ENCODE data around the gene DET1.
"Not testable (repeated sequence)": the region's sequence is repeated elsewhere in the genome, so short reads cannot be mapped to it uniquely, and the experiment has no call there.

The DET1 gene

DNA sequence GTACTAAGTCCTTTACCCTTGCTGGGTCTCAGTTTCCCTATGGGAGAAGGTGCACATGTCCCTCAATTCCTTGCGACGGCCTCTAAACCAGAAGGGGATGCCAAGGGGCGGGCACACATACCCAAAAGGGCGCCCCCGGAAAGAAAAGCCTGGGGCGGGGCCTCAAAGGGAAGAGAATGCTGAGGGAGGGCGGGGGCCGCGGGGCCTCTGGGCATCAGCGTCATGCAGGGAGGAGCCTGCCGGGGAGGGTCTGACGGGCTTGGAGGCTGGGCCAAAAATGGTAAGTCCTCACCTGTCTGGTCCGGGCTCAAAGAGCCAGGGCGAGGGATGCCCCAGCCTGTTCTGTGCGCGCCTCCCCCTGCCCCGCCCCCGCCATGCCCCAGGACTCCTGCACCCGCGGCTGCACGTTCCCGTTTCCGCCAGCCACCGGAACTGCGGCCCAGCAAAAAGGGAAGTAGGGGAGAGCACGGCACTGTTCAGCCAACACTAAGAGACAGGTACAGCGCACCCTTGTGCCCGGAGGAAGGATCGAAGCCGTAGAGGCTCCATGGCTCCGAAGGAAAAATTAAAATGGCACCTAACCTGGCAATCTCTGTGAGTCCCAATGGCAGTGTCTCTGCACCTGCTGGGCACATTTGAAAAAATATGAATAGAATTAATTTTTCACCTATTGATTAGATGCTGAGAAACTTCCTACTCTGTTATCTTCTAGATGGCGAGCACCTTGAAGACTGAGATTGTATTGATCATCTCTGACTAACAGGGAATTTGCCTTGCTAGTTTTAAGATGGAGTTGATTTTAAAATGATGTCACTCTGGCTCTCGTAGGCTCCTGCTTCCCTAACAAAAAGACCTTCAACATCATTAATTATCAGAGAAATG, at the start of gene DET1:
Gene DET1, minus strand, starts transcription at position 434 of the 882 bp plus-strand sequence. CDS start 14,976 bp downstream, outside the sequence.
- no peak for DNase-seq

DNA sequence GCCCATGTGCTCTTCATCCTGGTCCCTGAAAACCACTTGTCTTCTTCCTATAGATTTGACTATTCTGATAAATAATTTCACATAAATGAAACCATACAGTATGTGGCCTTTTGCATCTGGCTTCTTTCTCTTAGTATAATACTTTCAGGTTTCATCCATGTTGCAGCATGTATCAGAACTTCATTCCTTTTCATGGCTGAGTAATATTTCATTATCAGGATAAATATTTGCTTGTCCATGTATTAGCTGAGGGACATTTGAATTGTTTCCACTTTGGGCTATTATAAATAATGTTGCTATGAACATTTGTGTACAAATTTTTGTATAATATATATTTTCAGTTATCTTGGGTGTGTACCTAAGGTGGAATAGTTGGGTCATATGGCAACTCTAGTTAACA, 44.9 kb upstream of the DET1 start:
- DNase-seq = no peak

DNA sequence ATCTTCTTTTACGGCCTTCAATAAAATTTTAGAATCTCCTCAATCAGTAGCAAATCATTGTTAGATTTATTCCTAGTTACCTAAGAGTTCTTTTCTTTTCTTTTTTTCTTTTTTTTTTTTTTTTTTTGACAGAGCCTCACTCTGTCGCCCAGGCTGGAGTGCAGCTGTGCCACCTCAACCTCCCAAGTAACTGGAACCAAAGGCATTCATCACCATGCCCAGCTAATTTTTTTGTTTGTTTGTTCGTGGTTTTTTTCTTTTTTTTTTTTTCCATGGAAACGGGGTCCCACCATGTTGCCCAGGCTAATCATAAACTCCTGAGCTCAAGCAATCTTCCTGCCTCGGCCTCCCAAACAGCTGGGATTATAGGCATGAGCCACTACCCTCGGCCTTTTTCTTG, 44.3 kb upstream of the DET1 start:
- no peak for DNase-seq

DNA sequence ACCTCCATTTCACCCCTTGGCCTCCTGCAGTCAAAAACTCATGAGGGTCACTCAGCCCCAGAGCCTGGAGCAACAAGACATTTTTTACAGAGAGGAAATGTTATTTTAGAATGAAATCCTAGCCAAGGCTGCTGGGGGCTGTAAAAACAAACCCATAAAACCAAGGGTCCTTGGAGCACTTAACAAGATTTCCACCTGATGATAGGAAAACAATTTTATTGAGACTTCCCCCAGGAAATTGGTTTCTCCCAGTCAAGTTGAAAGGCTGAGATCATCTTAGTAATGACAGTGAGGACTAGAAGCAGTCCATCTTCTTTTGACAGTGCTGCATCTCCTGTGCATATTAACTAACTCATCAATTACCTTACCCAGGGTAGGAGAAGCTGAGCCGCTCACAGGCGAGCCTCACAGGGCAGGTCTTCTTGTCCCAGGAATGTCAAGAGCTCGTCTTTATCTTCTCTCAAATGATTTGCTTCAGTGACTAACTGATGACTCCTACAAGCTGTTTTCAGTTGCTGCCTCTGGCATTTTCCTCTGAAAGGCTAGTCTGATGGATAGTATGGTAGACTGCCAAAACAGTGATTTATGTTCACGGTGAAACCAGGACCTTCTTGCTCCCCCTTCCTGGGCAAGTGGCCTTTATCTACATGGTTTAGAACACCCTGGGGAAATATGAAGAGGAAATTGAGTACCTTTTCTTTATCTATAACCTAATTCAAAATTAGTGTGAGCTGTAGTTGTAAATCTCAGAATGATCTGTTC, 40.1 kb upstream of the DET1 start:
- DNase-seq = no peak

DNA sequence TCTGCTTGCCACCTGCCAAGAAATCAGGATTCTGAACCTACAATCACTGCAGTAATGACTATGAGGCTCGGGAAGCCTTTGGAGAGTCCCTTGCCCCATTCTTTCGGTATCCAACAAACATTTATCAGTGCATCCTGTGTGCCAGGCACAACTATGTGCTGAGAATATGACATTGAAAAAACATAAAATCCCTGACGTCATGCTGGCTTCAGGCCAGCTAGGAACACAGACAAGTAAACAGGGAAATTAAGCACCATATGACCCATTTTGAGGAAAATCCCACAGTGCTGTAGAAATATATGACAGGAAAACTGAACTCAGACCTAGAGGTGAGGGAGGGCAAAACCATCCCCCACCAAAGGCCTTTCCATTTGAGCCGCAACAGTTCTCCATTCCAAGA, 34.1 kb upstream of the DET1 start:
- no peak for DNase-seq

DNA sequence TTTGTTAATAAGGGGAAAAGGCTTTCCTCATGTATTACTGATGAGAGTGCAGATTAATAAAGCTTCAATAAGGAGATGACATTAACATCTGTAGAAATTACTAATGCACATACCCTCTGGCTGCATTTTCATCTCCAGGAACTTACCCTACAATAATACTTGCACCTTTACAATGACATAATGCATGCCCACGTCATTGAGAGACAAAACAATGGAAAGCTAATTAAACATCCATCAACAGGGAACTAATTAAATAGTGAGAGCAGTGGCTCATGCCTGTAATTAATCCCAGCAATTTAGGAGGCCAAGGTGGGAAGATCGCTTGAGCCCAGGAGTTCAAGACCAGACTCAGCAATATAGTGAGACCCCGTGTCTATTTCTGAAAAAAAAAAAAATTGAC, 32.8 kb upstream of the DET1 start:
- no peak for DNase-seq

DNA sequence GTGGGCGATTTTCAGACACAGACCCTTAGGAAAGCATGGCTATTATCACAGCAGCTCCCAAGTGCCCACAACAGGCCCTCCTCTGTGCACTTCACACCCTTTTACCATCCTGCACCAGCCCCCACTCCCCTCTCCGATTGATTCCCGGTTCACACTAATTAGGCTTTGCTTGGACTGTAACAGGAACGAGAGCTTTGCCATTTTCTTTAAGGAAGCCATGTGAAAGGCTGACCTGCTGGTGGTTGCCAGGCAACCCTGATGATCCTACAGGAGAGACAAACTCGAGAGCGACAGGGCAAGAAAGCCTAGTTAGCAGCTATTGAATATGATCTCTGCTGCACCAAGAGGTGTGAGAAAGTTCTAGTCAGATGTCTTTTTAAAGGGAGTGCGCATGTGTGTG, 28.2 kb upstream of the DET1 start:
- DNase-seq = no peak

DNA sequence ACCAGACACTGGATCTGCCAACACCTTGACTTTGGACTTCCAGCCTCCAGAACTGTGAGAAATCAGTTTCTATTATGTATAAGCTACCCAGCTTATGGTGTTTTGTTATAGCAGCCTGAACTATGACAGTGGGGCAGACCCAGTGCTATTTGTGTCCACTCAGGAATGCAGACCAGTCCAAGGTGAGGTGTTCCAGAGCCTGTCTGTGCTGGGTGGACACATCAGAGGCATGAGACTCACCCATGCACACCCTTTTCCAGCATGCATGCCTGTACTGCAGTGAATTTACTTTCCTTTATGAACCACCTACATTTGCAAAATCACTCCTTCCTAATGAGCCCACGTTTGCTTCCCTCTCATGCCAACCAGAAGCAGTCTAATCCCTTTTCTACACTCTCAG, 27.6 kb upstream of the DET1 start:
- DNase-seq = no peak

DNA sequence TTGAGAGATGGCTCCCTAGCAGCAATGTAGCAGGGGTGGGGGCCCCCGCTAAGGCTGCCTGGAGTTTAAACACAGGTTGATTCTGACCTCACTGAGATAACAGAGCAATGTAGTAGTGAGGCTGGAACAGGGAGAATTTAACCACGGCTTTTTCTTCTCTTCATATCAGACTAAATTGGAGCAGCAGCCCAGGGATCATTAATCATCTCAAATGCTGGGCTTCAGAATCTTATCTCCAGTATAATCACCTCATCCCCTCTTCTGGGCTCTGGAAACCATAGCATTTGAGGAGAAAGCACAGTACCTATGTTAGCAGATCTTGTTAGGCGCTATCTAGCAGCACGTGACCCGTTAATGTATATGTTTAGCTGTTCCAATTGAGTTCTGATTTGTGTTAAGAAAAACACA, 25.4 kb upstream of the DET1 start:
- no peak for DNase-seq

DNA sequence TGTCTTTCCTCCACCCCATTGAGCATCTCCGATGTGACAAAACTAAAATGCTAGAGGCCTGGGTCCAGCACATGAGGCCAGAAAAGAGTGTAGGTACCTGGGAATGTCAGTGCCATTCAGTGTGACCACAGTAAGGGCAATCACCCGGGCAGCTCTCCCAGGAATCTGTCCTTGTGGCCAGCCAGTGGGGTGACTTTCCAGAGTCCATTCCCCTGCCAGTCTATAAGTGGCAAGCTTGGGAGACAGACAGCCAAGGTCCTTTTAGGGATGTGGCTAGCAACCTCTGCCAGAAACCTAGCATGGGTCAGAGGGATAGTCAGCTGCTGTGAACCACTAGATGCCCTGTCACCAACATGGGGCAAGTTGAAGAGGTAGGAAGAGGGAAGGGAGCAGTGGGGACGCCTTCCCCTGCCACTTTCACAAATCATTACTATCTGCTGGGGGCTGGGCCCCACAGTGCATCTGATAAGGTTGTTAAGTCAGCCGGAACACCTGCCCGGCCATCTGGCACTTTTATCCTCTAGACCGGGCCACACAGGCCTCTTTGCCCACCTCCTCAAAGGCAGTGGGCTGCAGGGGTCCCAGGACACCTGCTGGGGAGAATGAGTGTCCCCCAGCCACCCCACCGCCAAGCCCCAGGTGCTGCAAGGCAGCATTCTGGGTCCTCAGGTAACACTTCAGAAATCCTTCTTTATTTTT, 24.8 kb upstream of the DET1 start:
- DNase-seq = no peak

DNA sequence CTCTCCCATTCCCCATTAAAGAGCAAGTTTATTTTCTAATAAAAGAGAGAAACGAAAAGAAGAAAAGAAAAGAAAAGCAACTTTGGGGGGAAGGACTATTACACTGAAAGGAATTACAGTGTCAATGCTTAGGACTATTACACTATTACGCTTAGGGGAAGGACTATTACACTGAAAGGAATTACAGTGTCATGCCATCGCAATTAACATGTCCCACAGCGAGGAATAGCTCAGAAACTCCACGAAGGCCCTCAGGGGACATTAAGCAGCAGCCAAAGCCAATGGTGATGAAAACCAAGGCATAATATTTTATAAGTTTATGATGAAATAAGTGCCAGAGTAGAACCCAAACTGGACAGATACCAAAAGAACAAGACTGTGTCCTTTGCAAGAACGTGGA, 22.1 kb upstream of the DET1 start:
- no peak for DNase-seq

DNA sequence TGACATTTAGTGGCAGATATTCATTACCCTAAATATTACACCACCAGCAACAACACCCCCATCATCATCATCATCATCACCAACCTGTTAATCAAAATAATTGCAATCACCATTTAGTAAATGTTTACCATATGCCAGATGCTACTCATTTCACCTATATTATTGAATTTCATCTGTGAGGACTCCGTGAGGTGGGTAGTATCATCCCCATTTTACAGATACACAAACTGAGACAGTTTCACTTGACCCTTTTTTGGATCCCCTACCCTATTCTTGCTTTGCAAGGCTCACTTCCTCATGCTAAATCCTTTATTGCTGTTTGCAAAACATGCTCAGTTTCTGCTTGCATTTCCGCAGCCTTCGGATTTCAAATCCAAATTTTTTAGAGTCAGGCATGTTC, 18.3 kb upstream of the DET1 start:
- DNase-seq = no peak

DNA sequence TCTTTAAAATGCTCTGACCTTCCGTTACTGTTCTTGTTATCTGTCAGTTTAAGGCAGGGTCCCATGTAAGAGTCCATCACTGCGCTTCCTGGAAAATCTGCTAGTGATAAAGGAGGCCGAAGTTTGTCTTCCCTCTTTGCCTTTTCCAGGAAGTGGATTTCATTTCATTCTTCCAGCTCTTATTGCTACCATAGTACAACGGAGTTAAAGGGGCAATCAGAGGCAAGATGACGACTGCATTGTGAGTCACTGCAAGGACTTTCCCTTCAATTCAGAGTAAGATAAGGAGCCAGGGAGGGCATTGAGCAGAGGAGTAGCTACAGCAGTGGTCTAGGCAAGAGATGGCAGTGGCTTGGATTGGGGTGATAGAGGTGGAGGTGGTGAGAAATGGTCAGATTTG, 17.2 kb upstream of the DET1 start:
- no peak for DNase-seq

DNA sequence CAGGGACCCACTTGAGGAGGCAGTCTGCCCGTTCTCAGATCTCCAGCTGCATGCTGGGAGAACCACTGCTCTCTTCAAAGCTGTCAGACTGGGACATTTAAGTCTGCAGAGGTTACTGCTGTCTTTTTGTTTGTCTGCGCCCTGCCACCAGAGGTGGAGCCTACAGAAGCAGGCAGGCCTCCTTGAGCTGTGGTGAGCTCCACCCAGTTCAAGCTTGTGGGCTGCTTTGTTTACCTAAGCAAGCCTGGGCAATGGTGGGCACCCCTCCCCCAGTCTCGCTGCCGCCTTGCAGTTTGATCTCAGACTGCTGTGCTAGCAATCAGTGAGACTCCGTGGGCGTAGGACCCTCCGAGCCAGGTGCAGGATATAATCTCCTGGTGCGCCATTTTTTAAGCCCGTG, 13.1 kb upstream of the DET1 start:
- DNase-seq = not testable (repeated sequence)

DNA sequence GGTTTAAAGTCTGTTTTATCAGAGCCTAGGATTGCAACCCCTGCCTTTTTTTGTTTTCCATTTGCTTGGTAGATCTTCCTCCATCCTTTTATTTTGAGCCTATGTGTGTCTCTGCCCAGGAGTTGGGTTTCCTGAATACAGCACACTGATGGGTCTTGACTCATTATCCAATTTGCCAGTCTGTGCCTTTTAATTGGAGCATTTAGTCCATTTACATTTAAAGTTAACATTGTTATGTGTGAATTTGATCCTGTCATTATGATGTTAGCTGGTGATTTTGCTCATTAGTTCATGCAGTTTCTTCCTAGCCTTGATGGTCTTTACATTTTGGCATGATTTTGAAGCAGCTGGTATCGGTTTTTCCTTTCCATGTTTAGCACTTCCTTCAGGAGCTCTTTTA, 11.5 kb upstream of the DET1 start:
- not testable (repeated sequence) for DNase-seq

DNA sequence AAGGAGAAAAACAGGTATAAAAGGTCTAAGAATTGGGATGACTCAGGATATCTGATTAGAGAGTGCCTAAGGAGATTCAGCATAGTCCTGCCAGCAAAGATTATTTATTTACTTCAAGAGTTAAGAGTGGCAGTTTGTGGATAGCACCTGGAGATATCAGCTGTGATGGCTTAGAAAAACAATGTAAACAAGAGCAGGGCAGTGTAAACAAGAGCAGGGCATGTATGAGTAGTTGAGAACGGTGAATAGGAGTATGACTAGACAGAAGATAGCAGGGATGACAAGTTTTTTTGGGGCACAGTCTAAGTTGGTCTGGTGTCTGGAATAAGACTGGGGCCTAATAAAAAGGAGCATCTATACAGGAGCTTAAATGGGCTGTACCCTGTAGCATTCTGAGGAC, 1.5 kb upstream of the DET1 start:
- DNase-seq = not testable (repeated sequence)

DNA sequence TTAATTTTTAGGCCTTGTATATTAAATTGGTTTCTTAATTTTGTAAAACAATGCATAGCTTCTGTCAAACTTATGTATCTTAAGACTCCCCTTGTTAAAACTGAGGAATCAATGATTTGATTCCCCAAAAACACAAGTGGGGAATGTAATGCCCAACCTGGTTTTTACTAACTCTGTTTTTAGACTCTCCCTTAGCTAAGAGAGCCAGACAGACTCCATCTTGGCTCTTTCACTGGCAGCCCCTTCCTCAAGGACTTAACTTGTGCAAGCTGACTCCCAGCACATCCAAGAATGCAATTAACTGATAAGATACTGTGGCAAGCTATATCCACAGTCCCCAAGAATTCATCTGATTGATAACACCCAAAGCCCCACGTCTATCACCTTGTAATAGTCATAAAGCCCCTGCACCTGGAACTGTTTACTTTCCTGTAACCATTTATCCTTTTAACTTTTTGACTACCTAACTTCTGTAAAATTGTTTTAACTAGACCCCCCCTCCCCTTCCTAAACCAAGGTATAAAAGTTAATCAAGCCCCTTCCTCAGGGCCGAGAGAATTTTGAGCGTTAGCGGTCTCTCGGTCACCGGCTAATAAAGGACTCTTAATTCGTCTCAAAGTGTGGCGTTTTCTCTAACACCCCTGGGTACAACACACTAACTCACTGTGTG, 768 bp downstream of the DET1 start:
- DNase-seq = not testable (repeated sequence)

DNA sequence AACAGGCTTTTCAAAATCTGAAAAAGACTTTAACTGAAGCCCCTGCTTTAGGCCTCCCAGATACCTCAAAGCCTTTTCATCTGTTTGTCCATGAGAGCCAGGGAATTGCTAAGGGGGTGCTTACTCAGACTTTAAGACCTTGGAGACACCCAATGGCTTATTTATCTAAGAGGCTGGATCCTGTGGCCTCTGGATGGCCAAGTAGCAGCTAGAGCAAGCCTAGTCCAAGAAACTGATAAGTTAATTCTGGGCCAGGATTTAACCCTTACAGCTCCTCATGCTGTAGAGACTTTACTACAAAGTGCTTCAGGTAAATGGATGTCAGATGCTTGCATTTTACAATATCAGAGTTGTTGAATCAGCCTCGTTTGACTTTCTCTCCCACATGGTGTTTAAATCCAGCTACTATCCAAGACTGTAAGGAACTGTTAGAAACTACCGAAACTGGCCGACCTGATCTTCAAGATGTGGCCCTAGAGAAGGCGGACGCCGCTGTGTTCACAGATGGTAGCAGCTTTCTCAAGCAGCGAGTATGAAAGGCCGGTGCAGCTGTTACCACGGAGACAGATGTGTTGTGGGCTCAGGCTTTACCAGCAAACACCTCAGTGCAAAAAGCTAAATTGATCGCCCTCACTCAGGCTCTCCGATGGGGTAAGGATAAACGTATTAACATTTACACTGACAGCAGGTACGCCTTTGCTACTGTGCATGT, 3.3 kb downstream of the DET1 start:
- no peak for DNase-seq

DNA sequence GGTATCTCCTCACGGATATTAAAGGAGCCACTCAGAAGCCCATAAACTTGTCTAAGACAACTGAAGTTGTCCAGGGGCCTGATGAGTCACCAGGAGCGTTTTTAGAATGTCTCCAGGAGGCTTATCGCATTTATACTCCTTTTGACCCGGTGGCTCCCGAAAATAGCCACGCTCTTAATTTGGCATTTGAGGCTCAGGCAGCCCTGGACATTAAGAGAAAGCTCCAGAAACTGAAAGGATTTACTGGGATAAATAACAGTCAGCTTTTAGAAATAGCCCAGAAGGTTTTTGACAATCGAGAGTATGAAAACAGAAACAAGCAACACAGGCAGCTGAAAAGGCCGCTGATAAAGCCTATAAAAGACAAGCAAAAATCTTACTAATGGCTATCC, 4.1 kb downstream of the DET1 start:
- DNase-seq = no peak

DNA sequence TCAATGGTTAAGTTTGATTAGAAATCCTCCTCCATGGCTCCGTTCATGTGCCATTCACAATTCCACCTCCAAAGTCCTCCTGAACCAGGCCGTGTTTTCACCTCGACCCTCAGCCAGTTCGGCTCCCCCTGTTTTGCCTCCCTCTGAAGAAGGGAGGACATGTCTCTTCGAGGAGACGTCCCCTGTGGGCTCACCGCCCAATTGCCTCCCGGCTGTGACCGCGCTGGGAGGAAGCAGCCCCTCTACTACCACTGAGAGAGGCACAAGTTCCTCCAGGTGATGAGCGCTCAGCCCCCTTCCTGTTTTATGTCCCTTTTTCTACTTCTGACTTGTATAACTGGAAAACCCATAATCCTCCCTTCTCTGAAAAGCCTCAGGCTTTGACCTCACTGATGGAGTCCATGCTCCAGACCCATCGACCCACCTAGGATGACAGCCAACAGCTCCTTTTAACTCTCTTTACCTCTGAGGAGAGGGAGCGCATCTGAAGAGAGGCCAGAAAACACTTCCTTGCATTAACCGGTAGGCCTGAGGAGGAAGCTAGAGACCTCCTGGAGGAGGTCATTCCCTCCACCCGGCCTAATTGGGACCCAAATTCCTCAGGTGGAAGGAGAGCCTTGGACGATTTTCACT, 4.7 kb downstream of the DET1 start:
- no peak for DNase-seq

DNA sequence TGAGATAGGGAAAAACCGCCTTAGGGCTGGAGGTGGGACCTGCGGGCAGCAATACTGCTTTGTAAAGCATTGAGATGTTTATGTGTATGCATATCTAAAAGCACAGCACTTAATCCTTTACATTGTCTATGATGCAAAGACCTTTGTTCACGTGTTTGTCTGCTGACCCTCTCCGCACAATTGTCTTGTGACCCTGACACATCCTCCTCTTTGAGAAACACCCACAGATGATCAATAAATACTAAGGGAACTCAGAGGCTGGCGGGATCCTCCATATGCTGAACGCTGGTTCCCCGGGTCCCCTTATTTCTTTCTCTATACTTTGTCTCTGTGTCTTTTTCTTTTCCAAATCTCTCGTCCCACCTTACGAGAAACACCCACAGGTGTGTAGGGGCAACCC, 5.4 kb downstream of the DET1 start:
- DNase-seq = not testable (repeated sequence)

DNA sequence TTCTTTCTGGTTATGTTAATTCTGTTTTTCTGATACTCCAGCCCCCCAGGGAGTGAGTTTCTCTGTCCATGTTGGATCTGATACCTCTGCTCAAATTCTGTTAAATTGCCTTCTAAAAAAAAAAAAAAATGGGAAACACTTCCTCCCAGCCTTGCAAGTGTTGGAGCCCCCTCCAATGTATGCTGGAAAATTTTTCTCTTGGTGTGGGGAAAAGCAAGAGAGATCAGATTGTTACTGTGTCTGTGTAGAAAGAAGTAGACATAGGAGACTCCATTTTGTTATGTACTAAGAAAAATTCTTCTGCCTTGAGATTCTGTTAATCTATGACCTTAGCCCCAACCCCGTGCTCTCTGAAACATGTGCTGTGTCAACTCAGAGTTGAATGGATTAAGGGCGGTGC, 6.1 kb downstream of the DET1 start:
- not testable (repeated sequence) for DNase-seq

Data from cortex of kidney (tissue), 1 donor.